HG03103 (cell line): ENCODE data around the gene ASIC4.

Experiments used
- ATAC-seq: cut with Tn5 transposase; IDR thresholded peaks from one replicate; pipeline ENCODE4 v1.9.1; 2021; ENCODE audit warnings: low read depth; ENCODE audit not compliant: unreplicated experiment

ASIC4 gene

DNA sequence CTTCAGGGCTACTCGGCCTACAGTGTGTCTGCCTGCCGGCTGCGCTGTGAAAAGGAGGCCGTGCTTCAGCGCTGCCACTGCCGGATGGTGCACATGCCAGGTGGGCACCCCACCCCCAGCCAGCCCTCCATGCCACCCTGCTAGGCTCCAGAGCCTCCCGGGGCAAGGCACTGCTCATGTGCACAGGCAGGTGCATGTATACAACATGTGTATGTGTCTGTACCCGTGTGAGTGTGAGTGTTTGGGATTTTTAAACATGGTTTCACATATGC, 18.0 kb downstream of the ASIC4 start:
- no peak for ATAC-seq

DNA sequence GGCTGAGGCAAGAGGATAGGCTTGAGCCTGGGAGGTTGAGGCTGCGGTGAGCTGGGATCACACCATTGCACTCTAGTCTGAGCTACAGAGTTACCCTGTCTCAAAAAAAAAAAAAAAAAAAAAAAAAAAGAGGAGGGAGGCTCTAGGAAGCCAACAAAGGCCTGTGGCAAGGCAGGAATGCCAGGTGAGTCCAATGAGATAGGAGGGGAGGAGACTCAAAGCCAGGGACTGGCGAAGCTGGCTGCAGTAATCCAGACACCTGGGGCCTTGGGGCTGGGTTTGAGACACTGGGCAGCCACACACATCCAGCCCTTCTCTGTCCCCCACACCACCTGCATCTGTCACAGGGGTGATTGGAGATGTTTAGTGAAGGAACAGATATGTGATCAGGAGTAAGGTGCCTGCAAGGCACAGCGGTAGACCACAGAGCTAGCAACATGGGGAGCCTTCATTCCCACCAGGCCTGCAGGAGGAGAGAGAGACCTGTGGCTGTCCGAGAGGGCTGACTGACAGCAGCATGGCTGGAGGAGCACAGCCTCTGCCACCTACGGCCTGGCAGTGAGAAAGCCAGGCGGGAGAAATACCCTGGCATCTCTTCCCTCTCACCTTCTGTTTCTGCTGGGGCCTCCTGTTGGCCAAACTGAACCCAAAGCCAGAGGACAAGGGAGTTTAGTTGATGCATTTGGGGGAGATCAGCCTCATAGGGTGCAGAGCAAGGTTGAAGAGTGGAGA, 19.8 kb downstream of the ASIC4 start:
- ATAC-seq, result no peak

DNA sequence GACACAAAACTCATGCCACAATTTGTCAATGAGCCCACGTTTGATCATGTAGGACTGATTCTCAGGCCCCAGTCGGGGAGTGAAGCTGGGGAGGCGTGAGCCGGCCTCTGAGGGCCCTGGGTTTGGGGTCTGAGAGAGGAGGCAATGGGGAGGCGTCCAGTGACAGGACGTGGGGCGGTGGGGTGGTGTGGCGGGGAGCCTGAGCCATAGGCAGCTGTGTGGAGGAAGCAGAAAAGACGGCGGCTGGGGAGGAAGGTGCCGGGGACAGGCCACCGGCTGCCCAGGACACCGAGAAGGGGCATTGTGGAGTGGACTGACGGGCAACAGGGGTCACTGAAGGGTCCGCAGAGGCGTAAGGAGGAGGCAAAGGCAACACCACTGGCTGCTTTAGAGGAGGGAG, 22.1 kb downstream of the ASIC4 start:
- no peak for ATAC-seq

DNA sequence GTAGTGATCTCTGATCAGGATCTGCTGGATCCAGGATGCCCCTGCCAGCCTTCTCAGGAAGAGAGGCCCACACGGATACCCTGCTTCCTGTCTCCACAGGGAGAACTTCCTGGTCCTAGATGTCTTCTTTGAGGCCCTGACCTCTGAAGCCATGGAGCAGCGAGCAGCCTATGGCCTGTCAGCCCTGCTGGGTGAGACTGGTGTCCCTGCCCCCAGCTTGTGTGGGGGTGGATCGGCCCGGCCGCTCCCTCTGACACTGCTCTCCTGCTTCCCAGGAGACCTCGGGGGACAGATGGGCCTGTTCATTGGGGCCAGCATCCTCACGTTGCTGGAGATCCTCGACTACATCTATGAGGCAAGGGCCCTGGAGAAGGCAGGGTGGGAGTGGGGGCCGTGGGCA, 22.7 kb downstream of the ASIC4 start:
- ATAC-seq, result no peak

DNA sequence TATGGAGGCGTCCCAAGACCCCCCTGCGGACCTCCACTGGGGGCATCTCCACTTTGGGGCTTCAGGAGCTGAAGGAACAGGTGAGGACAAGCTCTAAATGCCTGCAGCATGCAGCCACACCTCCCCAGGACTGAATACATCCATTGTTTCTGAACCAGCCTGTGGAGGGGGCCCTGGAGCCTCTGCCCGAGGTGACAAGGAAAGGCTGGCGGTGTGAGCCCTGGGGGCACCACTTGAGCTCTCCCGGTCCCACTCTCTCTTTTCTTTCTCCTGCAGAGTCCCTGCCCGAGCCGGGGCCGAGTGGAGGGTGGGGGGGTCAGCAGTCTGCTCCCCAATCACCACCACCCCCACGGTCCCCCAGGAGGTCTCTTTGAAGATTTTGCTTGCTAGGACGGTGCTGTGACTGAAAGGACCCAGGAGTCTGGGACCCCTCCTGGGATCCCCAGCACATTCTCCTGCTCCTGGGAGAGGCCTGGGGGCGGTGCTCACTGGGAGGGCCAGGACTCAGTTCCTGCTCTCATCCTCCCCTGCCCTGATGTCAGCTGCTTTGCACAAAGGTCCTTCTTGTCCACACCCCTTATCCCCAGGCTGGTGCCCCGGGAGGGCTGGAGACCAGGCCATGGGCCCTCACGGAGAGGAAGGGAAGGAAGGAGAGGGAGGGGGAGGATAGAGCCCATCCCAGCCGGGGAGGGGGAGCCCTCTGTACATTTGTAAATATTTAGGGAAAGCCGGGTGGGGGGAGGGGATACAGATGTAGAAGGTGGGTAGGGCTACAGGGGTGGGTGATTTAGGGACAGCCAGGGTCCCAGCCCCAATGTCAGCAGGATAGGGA, 23.6 kb downstream of the ASIC4 start:
- no peak for ATAC-seq

DNA sequence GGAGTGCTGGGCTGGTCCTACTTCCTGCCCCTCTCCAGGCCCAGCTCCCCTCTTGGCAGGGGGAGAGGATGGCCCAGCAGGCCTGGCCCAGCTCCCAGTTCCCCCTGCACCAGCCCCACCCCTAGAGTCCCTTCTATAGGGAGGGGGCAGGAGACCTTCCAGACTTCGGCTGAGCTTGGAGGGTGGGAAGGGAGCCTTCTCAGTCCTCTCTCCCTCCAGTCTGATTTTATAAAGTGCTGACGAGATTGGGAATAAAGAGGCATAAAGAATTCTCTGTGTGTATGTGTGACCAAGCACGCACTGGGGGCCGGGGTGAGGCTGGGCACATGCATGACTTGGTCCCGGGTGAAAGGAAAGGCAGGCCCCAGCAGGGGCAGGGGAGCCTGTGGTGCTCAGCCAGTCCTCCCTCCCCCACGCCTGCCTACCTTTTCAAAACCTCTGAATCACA, 24.2 kb downstream of the ASIC4 start:
- no peak for ATAC-seq

DNA sequence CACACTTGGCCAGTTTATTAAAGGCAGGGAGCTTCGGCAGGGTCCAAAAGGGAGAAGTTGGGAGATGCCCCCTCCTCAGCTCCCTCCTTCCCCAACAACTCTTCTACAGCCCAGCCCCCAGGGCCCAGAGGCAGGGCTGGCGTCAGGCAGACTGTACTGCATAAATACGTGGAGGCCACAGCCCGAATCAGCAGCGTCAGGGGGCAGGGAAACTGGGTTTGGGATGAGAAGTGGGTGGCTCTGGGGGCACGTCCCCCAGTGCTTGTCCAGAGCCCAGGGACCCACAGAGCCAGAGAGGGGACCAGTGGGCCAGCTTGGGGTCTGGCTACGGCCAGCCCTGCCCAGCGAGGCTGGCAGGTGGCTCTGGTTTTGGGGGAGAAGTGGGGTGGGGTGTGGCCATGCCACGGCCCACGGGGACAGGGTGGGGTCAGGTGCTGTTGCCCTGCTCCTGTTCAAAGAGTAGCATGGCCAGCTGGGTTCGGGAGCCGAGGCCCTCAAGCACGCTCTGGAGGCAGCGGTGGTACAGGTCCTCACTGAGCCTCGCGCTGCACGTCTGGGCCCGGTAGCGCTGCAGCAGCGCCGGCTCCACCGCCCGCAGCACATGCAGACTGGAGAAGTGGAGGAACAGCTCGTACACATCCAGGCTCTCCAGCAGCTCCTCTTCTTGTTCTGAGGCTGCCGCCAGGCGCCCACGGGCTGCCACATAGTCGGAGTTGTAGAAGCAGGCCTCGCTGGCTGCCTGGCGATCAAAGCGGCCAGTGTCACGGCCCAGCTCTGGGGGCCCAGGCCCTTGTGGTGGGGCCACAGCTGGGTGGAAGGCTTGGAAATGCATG, 24.9 kb downstream of the ASIC4 start:
- ATAC-seq, result no peak

DNA sequence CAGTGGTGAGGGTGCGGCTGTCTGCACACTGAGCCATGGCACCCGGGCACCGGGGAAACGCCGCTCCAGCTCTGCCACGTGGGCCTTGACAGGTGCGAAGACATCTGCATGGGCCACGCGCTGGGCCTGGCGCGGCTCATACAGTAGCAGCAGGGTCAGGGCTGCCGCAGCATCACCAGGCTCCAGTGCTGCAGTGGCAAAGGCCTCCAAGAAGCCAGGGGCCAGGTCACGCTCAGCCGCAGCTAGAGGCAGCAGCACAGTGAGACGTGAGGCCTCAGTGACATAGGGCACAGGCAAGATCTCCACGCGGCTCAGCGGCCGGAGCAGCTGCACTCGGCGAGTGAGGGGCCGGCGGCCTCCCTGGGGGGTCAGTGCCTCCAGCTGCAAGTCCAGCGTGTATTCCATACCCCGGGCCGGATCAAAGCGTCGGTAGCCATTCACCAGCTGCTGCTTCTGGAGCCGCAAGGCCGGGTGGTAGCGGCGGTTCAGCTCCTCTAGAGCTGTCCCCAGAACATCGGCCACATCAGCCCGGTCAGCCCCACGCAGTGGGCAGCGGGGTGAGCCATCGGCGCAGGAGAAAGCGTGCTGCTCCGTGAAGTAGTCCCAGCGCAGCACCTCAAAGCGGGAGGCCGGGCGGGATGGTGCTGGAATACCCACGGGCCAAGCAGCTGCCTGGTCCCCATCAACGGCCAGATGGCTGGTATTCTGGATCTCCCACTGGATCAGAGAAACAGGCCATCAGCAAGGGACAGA, 25.8 kb downstream of the ASIC4 start:
- no peak for ATAC-seq

DNA sequence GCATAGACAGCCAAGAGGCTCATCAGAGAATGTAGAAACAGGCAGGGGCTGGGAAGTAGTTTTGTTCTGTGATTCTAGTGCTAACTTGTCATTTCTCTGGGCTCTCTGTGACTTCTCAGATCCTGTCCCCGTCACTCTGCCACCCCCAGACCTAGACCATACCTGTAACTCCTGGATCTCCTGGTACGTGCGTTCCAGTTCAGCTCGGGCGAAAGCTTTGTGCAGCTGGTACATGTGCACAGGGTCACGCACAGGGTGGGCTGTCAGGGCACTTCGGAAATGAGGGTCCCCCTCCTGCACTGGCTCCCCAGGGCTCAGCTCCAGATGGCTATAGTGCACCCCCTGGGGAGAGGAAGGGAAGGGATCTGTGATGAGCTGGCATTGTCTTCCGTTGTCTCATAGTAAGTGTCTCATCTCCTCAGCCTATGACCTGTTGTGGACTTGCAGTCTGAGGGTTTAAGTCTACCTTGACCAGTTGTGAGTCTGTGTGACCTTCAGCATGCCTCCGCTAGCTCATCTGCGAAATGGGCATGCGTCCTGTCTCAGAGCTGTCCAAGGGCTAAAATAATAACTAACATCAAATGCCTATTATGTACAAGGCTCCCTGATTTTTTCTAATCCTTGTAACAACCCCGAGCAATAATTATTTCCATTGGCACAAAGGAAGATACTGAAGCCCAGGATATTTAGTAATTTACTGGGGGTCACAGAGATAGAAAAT, 26.7 kb downstream of the ASIC4 start:
- no peak for ATAC-seq

DNA sequence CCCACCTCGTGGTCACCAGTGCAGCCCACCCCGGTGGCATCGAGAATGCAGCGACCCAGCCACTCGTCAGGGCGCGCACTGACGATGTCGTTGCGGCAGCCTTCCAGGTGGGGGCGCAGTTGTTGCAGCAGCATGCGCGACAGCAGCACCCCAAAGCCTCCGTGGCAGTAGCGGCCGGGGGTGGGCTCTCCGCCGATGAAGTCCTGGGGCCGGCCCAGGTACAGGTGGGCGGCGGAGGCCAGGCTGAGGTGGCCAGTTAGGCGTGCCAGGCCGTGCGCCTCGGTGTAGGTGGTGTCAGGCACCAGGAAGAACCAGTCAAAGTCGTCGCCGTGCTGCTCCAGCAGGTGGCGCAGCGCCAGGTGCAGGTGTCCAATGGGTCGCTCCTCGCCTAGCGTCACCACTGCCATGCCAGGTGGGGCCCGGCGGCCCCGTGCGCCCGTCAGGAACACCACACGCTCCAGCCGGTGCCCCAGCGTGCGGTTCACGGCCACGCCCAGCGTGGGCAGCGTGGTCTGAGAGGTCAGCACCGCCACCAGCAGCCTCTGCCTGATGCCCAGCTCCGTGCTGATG, 27.4 kb downstream of the ASIC4 start:
- peak; percentile 42 for ATAC-seq

DNA sequence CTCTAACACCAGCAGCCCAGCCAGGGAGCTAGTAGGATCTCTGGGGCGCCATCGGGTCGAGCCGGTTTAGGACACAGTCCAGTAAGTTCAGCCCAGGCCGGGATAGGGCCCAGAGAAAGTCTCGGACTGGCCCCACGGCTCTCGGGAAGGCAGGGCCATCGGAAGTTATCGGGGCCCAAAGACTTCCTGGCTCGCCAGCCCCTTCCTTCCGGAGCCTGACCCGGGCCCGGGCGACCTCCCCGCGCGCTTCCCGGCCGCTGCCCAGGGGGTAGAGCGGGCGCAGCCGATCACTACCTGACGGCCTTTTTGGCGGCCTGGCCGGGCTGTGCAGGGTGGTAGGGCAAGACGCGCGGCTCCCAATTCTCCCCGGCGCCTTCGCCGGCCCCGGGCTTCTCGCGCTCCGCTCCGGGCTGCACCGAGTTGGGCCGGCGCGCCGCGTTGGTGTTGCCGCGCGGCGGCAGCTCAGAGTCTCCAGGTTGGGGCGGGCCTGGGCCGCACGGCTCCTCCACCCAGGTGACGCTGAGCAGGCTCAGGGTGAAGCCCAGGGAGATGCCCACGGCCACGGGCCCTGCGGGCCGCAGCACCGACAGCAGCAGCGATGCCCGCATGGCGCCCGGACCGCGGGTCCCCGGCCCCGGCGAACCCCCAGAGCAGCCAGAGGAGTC, 28.8 kb downstream of the ASIC4 start:
- peak; percentile 31 for ATAC-seq

DNA sequence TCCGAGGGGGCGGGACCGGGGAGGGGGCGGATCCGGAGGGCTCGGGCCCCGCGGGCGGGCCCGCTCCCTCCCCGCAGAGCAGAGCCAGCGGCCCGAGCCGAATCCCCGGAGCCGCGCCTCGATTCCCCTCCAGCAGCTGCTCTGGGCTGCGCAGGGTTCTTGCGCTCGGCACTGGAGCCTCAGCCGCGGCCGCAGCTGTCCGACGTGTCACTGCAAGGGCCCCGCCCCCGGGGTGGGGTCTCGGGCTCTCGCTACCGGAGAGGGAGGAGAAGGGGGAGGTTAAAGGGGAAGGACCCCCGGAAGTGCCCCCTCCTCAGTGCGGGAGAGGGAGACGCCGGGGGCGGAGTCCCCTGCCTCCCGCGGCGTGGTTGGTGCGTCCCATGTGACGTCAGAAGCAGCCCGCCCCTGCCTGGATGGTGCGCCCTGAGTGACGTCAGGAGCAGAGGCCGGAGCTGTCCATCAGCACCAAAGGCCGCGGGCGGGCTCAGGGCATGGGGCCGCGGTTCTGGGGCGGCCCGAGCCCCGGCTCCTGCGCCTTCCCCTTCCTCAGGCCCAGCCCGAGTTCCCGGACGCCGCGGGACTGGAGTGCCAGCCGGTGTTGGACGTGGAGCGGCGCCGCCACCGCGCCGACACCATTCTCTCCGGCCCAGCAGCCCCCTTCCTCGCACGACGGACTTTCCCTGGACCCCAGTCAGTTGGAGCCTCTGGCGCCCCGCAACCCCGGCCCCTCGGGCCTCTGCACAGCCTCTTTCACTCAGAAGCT, 29.5 kb downstream of the ASIC4 start, which contains the start of the genes CHPF and TMEM198:
TSS of gene CHPF (minus strand) at position 214 of the 763 bp plus-strand sequence. CDS start 271 bp downstream, outside the sequence.
TSS of gene TMEM198 (plus strand) at position 433 of the 763 bp plus-strand sequence. CDS start 700 bp downstream, outside the sequence.
- ATAC-seq, result peak; percentile 69

DNA sequence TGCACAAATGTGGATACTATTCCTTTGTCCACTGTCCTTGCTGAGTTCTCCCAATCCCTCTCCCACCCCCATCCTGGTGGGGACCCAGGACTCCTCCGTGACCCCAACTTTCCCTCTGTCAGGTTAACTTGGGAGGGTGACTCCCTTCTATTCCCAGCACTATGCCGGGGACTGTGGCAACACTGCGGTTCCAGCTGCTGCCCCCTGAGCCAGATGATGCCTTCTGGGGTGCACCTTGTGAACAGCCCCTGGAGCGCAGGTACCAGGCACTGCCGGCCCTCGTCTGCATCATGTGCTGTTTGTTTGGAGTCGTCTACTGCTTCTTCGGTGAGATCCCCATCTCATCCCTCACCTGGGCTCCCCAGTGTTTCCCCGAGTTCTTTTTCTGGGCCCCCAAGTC, 30.3 kb downstream of the ASIC4 start:
- ATAC-seq, result no peak

DNA sequence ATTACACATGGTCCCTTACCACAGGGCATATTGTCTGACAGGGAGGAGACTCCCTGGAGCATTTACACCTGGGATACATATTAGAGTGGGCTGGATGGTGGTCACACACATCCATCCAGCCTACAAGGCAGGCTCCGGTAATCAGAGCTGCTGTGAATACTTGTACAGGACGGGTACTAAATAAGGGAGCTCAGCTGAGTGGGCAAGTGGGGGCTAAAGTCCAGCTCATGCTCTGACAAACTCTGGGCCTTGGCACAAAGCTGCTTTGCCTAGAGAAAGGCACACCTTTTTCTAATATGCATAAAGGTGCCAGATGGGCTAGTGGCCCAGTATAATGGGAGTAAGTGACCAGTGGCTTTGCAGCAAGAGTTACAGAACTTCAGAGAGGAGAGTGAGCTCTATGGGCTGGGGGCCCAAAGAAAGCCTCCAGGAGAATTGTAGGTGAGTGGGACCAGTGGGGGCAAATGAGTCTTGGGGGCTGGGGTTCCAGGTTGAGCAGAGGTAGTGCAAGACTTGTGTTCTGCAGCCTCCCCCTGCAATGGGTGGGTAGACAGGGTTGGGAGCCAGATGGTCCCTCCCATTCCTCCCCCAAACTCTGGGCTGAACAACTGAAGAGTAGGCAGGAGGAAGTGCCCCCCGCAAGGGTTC, 31.1 kb downstream of the ASIC4 start:
- ATAC-seq, result no peak

DNA sequence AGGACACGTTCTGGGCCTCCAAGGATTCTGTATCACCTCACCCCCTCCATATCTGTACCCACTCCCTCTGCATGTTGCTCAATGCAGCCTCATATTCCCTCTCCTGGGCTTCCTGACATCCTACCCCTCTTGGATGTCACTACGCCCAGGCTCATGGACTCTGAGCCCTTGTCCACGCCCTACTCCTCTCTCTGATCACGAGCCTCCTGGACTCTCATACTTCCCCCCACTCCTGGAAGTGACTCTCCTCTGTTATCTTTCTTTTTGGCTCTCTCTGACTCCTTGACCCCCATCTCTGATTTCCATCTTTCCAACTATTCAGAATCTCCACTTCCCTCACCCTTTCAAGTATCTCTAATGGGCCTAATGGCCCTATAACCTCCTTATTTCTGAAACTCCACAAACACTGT, 31.7 kb downstream of the ASIC4 start:
- ATAC-seq, result no peak

DNA sequence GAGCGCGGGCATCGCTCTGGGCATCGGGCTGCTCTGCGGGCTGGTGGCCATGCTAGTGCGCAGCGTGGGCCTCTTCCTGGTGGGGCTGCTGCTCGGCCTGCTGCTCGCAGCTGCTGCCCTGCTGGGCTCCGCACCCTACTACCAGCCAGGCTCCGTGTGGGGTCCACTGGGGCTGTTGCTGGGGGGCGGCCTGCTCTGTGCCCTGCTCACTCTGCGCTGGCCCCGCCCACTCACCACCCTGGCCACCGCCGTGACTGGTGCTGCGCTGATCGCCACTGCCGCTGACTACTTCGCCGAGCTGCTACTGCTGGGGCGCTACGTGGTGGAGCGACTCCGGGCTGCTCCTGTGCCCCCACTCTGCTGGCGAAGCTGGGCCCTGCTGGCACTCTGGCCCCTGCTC, 33.3 kb downstream of the ASIC4 start:
- ATAC-seq, result no peak

DNA sequence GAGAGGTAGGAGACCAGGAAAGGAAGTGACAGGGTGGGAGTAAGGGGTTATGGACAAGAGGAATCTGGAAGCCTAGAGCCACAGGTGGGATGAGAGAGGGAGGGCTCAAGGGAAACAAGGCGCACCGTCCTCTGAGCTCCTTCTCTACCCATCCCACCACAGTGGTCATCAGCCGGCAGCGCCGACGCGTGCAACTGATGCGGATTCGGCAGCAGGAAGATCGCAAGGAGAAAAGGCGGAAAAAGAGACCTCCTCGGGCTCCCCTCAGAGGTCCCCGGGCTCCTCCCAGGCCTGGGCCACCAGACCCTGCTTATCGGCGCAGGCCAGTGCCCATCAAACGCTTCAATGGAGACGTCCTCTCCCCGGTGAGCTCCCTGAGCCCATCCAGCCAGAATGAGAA, 34.7 kb downstream of the ASIC4 start:
- no peak for ATAC-seq

DNA sequence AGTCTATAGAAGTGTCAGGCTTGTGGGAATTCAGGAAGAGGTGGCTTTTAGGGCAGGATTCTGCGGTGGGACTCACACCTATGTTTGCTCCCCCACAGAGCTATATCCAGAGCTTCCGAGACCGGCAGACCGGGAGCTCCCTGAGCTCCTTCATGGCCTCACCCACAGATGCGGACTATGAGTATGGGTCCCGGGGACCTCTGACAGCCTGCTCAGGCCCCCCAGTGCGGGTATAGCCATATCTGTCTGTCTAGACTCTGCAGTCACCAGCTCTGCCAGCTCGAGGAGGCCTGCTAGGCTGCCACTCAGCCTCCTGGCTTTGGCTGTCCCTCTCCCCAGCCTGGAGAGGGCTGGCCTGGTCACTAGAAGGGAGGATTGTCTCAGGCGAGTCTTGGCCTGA, 35.3 kb downstream of the ASIC4 start:
- no peak for ATAC-seq
